H1 (cell line): ENCODE results near the gene CSNK1D. TPM values are rescaled to one million over a fixed set of nuclear protein-coding genes. Genes with fewer than 3 reads are reported as not detected.

ENCODE experiments used
- CBX8 ChIP-seq: fragments of 300-800, 300-1000 bp; sonication (generic); IDR thresholded peaks from 2 replicates; pipeline ENCODE4 v1.7.1; 2016; ENCODE audit warnings: low read depth, low read length, borderline replicate concordance
- CHD2 ChIP-seq: IDR thresholded peaks from 2 replicates; pipeline ENCODE4 v1.6.1; 2012; ENCODE audit warnings: low read length, improper control_type of control experiment
- CTCF ChIP-seq, 3 experiments: IDR thresholded peaks; 1 replicate in 2 of 3; 2 replicates in 1 of 3; pipeline versions ENCODE4 v1.5.1 to v1.6.1; 2011; ENCODE audit warnings: low read length in 3 of 3, mild to moderate bottlenecking in 3 of 3, inconsistent platforms in 2 of 3, low read depth in 1 of 3, moderate library complexity in 1 of 3; ENCODE audit not compliant: insufficient read depth in 1 of 3; ENCODE audit errors: control extremely low read depth in 1 of 3
- HDAC2 ChIP-seq, 2 experiments: fragments of 300-600 bp in 1 of 2; sonication (generic) in 1 of 2; IDR thresholded peaks; 2 replicates each; pipeline ENCODE4 v1.6.1; 2011 to 2012; ENCODE audit warnings: low read depth in 2 of 2, low read length in 2 of 2, mild to moderate bottlenecking in 2 of 2, moderate library complexity in 2 of 2, borderline replicate concordance in 1 of 2, inconsistent platforms in 1 of 2
- KDM1A ChIP-seq: fragments of 200-600, 300-600 bp; sonication (generic); IDR thresholded peaks from 2 replicates; pipeline ENCODE4 v1.7.1; 2016; ENCODE audit warnings: mild to moderate bottlenecking, low read length, borderline replicate concordance
- SP2 ChIP-seq: IDR thresholded peaks from 2 replicates; pipeline ENCODE4 v1.6.1; 2012; ENCODE audit warnings: mild to moderate bottlenecking, low read length, inconsistent platforms
- SRF ChIP-seq: IDR thresholded peaks from 2 replicates; pipeline ENCODE4 v1.6.1; 2011; ENCODE audit warnings: mild to moderate bottlenecking, low read depth, low read length, moderate library complexity
- polyA plus RNA-seq, 7 experiments: library from polyadenylated mRNA; depleted of rRNA in 3 of 7; stranded (reverse) in 5 of 7; unstranded in 2 of 7; fragments of >200 nt in 5 of 7; fragments of 200-250 nt in 2 of 7; gene quantifications; 1 replicate in 5 of 7; 2 replicates in 1 of 7; 4 replicates in 1 of 7; pipeline versions ENCODE4 v1.2.1 to v1.2.3, GENCODE V29; 2011 to 2013; ENCODE audit warnings: missing spikeins in 2 of 7, mixed read lengths in 2 of 7
- total RNA-seq: library from RNA; stranded (reverse); fragmentation: NEBNext Ultra II Directional; extraction: Animal tissue kit (Norgen Biotek cat#: 25700); gene quantifications from 2 replicates; pipeline ENCODE4 v1.2.1, GENCODE V29; 2021

CSNK1D gene
- total and polyA plus RNA-seq, 2 of the 8 experiments (the other 6 are each of a cell fraction or from before 2014, with no cell fraction given) = 73.5 to 103 TPM

- no peak for TF ChIP-seq CTCF (IDR thresholded peaks at IDR 0.05; ENCODE audit: control extremely low read depth in 1 of 3, insufficient read depth in 1 of 3, low read depth in 1 of 3, low read length in 3 of 3)
- no peak for TF ChIP-seq SP2
- TF ChIP-seq SRF = no peak
- no peak for TF ChIP-seq CBX8
- TF ChIP-seq HDAC2 (IDR thresholded peaks at IDR 0.05; ENCODE audit: borderline replicate concordance in 1 of 2, low read depth in 2 of 2, low read length in 2 of 2) = no peak
- no peak for TF ChIP-seq CHD2
- no peak for TF ChIP-seq KDM1A
- TF ChIP-seq, all 59 proteins: peak for 0
Observed at GRCh38 chr17:82313195-82314011, 39.9 kb upstream of the CSNK1D start (continued).
